Measurements from ENCODE around the gene HS2ST1. TPM values are rescaled to one million over a fixed set of nuclear protein-coding genes. Genes with fewer than 3 reads are reported as not detected.

Gene HS2ST1
- total RNA-seq, 1 experiment from 2014 or later: 27.1 TPM

Other genes starting within 250 kb of the HS2ST1 start
- gene SH3GLB1, start 210.1 kb upstream of the HS2ST1 start, total RNA-seq (2014; rRNA removed; shearing (Covaris generic)): 17.0 and 18.1 TPM in 2 replicates
- 98.7 and 126 TPM in 2 replicates for gene SELENOF, start 509 bp upstream of the HS2ST1 start, total RNA-seq (2014; rRNA removed; shearing (Covaris generic))